Jurkat, Clone E6-1 (cell line): ENCODE data around the gene DCPS.
A peak's percentile ranks its signal among the peaks of the same experiment; 100 is the strongest.
"Not testable (repeated sequence)": the region's sequence is repeated elsewhere in the genome, so short reads cannot be mapped to it uniquely, and the experiment has no call there.

Experiments
- DNase-seq: peaks from one replicate; pipeline ENCODE4 v3.0.0-alpha.2; 2011; ENCODE audit warnings: low read depth, low spot score
- H3K4me3 ChIP-seq: 2 replicates; pipeline ENCODE4 v1.5.1; 2011; ENCODE audit warnings: mild to moderate bottlenecking, low read length, control low read depth, moderate library complexity

The DCPS gene

GRCh38 chr11:126391970-126392632 lies 88.2 kb downstream of the DCPS start:
- DNase-seq, result no peak
- no peak overlapping the region for H3K4me3 ChIP-seq

GRCh38 chr11:126392633-126393013 lies 88.8 kb downstream of the DCPS start:
- peak; percentile 17 for DNase-seq
- H3K4me3 ChIP-seq, result no peak overlapping the region

GRCh38 chr11:126393143-126393542 lies 89.3 kb downstream of the DCPS start:
- no peak overlapping the region for H3K4me3 ChIP-seq
- no peak for DNase-seq

GRCh38 chr11:126394036-126394435 lies 90.2 kb downstream of the DCPS start:
- DNase-seq, result no peak
- H3K4me3 ChIP-seq, result no peak overlapping the region

GRCh38 chr11:126394634-126395072 lies 90.8 kb downstream of the DCPS start:
- DNase-seq, H3K4me3 ChIP-seq: not testable (repeated sequence)
